CD14-positive monocyte (primary cell): Measurements from ENCODE around the gene IL3RA. TPM values are rescaled to one million over a fixed set of nuclear protein-coding genes. Genes with fewer than 3 reads are reported as not detected.
"Not testable (repeated sequence)": the region's sequence is repeated elsewhere in the genome, so short reads cannot be mapped to it uniquely, and the experiment has no call there.

Source experiments
- DNase-seq, 3 donors: peaks; one replicate each; pipeline ENCODE4 v3.0.0-alpha.2; 2011 to 2022
- H2AFZ ChIP-seq: 2 replicates; pipeline ENCODE4 v1.6.0; 2012; ENCODE audit warnings: mild to moderate bottlenecking, low read depth, low read length, inconsistent platforms; ENCODE audit not compliant: insufficient read depth, poor library complexity, severe bottlenecking
- H3K27ac ChIP-seq, 2 donors: 1 replicate in 1 of 2; 2 replicates in 1 of 2; pipeline ENCODE4 v1.5.1; 2012 to 2013; ENCODE audit warnings: low read length in 2 of 2, control low read depth in 1 of 2, inconsistent platforms in 1 of 2, low read depth in 1 of 2, mild to moderate bottlenecking in 1 of 2
- H3K27me3 ChIP-seq, 2 donors: one replicate each; pipeline versions ENCODE4 v1.6.0 to v1.6.1; 2011 to 2013; ENCODE audit warnings: low read length in 2 of 2; ENCODE audit not compliant: control insufficient read depth in 2 of 2, insufficient read depth in 2 of 2
- H3K36me3 ChIP-seq, 2 donors: replicated peaks in 1 of 2; 1 replicate in 1 of 2; 2 replicates in 1 of 2; pipeline versions ENCODE4 v1.5.1 to v1.6.1; 2012 to 2013; ENCODE audit warnings: low read length in 2 of 2, control low read depth in 1 of 2, inconsistent platforms in 1 of 2, mild to moderate bottlenecking in 1 of 2; ENCODE audit not compliant: insufficient read depth in 2 of 2, control insufficient read depth in 1 of 2
- H3K4me1 ChIP-seq, 2 donors: 1 replicate in 1 of 2; 2 replicates in 1 of 2; pipeline versions ENCODE4 v1.5.1 to v1.6.1; 2012 to 2013; ENCODE audit warnings: low read length in 2 of 2, control low read depth in 1 of 2, inconsistent platforms in 1 of 2, mild to moderate bottlenecking in 1 of 2, moderate library complexity in 1 of 2; ENCODE audit not compliant: insufficient read depth in 2 of 2, control insufficient read depth in 1 of 2
- H3K4me2 ChIP-seq: replicated peaks from 2 replicates; pipeline ENCODE3; 2012; ENCODE audit warnings: low read length, moderate library complexity, mild to moderate bottlenecking; ENCODE audit not compliant: poor library complexity, severe bottlenecking; ENCODE audit errors: extremely low read depth
- H3K4me3 ChIP-seq, 3 experiments: fragments of 200-600 bp in 1 of 3; sonication (generic) in 1 of 3; replicated peaks in 1 of 3; 1 replicate in 2 of 3; 2 replicates in 1 of 3; pipeline ENCODE4 v1.5.1; 2011 to 2013; ENCODE audit warnings: low read length in 3 of 3, mild to moderate bottlenecking in 3 of 3, control low read depth in 2 of 3, low read depth in 2 of 3, inconsistent platforms in 1 of 3, moderate library complexity in 1 of 3
- H3K79me2 ChIP-seq: 2 replicates; pipeline ENCODE4 v1.6.0; 2012; ENCODE audit warnings: mild to moderate bottlenecking, control low read depth, inconsistent platforms, low read length, moderate library complexity; ENCODE audit not compliant: insufficient read depth
- H3K9ac ChIP-seq: 2 replicates; pipeline ENCODE4 v1.6.0; 2017; ENCODE audit warnings: low read length, mild to moderate bottlenecking; ENCODE audit not compliant: insufficient read depth, poor library complexity, severe bottlenecking
- H3K9me3 ChIP-seq, 2 donors: replicated peaks in 1 of 2; 1 replicate in 1 of 2; 2 replicates in 1 of 2; pipeline versions ENCODE4 v1.5.1 to v1.6.1; 2012 to 2013; ENCODE audit warnings: low read length in 2 of 2, control low read depth in 1 of 2; ENCODE audit not compliant: control insufficient read depth in 1 of 2, insufficient read depth in 1 of 2
- H4K20me1 ChIP-seq: 2 replicates; pipeline ENCODE4 v1.6.0; 2012; ENCODE audit warnings: mild to moderate bottlenecking, low read length, control low read depth, moderate library complexity; ENCODE audit not compliant: insufficient read depth
- H3K27ac Mint-ChIP-seq, 7 donors: one replicate each; pipeline ENCODE4 v1.8.0; 2020; ENCODE audit warnings: mild to moderate bottlenecking in 7 of 7, mixed read lengths in 7 of 7, moderate library complexity in 6 of 7, inconsistent platforms in 2 of 7
- H3K27me3 Mint-ChIP-seq, 3 donors: one replicate each; pipeline ENCODE4 v1.8.0; 2021 to 2022; ENCODE audit warnings: low read depth in 3 of 3, mild to moderate bottlenecking in 3 of 3, mixed read lengths in 3 of 3, moderate library complexity in 3 of 3, inconsistent platforms in 1 of 3
- H3K36me3 Mint-ChIP-seq, 2 donors: one replicate each; pipeline ENCODE4 v1.8.0; 2020; ENCODE audit warnings: mixed read lengths in 2 of 2, inconsistent platforms in 1 of 2, mild to moderate bottlenecking in 1 of 2
- H3K4me1 Mint-ChIP-seq: one replicate; pipeline ENCODE4 v1.8.0; 2020; ENCODE audit warnings: mild to moderate bottlenecking, mixed read lengths
- H3K4me3 Mint-ChIP-seq, 2 donors: one replicate each; pipeline ENCODE4 v1.8.0; 2020; ENCODE audit warnings: mild to moderate bottlenecking in 2 of 2, mixed read lengths in 2 of 2, moderate library complexity in 1 of 2
- H3K9me3 Mint-ChIP-seq, 7 donors: one replicate each; pipeline ENCODE4 v1.8.0; 2020 to 2022; ENCODE audit warnings: mixed read lengths in 7 of 7, mild to moderate bottlenecking in 6 of 7, moderate library complexity in 6 of 7, inconsistent platforms in 2 of 7
- WGBS: methylation state at CpG from one replicate; pipeline ENCODE4 v1.1.5; 2013; ENCODE audit warnings: missing lambda C conversion rate; ENCODE audit not compliant: insufficient coverage; 5-methylcytosine and 5-hydroxymethylcytosine counted together
- intact Hi-C, 2 donors: fragments of 100-400 bp; cut with micrococcal nuclease; formaldehyde crosslinking; loops; one replicate each; pipeline versions ENCODE4 v1.15.0 to v1.15.1; 2023
- polyA plus RNA-seq, 3 donors: library from polyadenylated mRNA; depleted of rRNA in 1 of 3; unstranded in 2 of 3; stranded (reverse) in 1 of 3; fragments of 300-500 nt in 2 of 3; fragments of >200 nt in 1 of 3; fragmentation: Illumina TruSeq in 2 of 3; gene quantifications; 1 replicate in 2 of 3; 2 replicates in 1 of 3; pipeline ENCODE4 v1.2.3, GENCODE V29; 2012 to 2021
- TF ChIP-seq, protein P1 (sequence below): fragments of 200-600 bp; IDR thresholded peaks from one replicate; pipeline ENCODE4 v1.8.0; 2022; ENCODE audit warnings: antibody characterized with exemption, mild to moderate bottlenecking

Gene IL3RA
- polyA plus RNA-seq, 3 donors = 2.9 to 12.0 (median 4.4) TPM

DNA sequence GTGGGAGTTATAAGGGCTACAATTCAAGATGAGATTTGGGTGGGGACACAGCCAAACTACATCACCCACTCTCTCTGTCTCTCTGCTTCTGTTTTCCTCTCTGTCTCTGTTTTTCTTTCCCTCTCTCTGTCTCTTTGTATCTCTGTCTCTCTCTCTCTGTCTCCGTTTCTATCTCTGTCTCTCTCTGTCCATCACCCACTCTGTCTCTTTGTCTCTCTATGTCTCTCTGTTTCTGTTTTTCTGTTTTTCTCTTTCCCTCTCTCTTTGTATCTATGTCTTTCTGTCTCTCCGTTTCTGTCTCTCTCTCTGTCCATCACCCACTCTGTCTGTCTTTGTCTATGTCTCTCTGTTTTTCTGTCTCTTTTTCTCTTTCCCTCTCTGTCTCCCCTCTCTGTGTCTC, 25.3 kb downstream of the IL3RA start:
- Mint-ChIP-seq H3K4me1 (no peaks in the 10 kb centered on the region), H3K9me3 (peaks cover 3 to 16% (median 13%) of the 10 kb centered on the region in 7 donors), H3K27ac (peak overlapping the region in 2 of 7 donors; percentile 11 to 45), H3K4me3 (no peak overlapping the region), H3K36me3 (peaks cover 36 to 56% of the 10 kb centered on the region in 2 donors), H3K27me3 (peaks cover 3 to 7% (median 5%) of the 10 kb centered on the region in 3 donors)
- Histone ChIP-seq H3K27me3 (no peaks in the 10 kb centered on the region), H3K9me3 (peaks cover 8 to 9% of the 10 kb centered on the region in 2 donors), H3K4me1 (no peaks in the 10 kb centered on the region), H4K20me1 (no peaks in the 10 kb centered on the region), H3K27ac (no peak overlapping the region), H3K4me3 (no peak overlapping the region), H3K36me3 (peaks cover 10 to 19% of the 10 kb centered on the region in 2 donors), H3K4me2 (no peak overlapping the region), H2AFZ (no peak overlapping the region), H3K9ac (no peak overlapping the region), H3K79me2 (no peaks in the 10 kb centered on the region)
- intact Hi-C loops = no loop called here
- 95% methylated on average over 2 of the region's 2 CpGs for WGBS
- TF ChIP-seq, protein P1, sequence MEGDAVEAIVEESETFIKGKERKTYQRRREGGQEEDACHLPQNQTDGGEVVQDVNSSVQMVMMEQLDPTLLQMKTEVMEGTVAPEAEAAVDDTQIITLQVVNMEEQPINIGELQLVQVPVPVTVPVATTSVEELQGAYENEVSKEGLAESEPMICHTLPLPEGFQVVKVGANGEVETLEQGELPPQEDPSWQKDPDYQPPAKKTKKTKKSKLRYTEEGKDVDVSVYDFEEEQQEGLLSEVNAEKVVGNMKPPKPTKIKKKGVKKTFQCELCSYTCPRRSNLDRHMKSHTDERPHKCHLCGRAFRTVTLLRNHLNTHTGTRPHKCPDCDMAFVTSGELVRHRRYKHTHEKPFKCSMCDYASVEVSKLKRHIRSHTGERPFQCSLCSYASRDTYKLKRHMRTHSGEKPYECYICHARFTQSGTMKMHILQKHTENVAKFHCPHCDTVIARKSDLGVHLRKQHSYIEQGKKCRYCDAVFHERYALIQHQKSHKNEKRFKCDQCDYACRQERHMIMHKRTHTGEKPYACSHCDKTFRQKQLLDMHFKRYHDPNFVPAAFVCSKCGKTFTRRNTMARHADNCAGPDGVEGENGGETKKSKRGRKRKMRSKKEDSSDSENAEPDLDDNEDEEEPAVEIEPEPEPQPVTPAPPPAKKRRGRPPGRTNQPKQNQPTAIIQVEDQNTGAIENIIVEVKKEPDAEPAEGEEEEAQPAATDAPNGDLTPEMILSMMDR = peak; percentile 18
- DNase-seq = no peak

DNA sequence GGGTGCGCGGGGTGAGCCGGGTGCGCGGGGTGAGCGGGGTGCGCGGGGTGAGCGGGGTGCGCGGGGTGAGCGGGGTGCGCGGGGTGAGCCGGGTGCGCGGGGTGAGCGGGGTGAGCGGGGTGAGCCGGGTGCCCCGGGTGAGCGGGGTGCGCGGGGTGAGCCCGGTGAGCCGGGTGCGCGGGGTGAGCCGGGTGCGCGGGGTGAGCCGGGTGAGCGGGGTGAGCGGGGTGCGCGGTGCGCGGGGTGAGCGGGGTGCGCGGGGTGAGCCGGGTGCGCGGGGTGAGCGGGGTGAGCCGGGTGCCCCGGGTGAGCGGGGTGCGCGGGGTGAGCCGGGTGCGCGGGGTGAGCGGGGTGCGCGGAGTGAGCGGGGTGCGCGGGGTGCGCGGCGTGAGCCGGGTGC, 29.8 kb downstream of the IL3RA start:
- no CpG with 5 or more reads among the region's 63 CpGs for WGBS
- intact Hi-C loops, H3K27ac ChIP-seq, H3K4me3 Mint-ChIP-seq, H3K9ac ChIP-seq, H3K9me3 Mint-ChIP-seq, H3K27me3 Mint-ChIP-seq, H3K4me2 ChIP-seq, H3K9me3 ChIP-seq, H3K4me1 ChIP-seq, H3K27ac Mint-ChIP-seq, H3K4me1 Mint-ChIP-seq, DNase-seq, H4K20me1 ChIP-seq, H2AFZ ChIP-seq, H3K4me3 ChIP-seq, H3K79me2 ChIP-seq, H3K27me3 ChIP-seq, H3K36me3 ChIP-seq: not testable (repeated sequence)
- H3K36me3 Mint-ChIP-seq = peaks cover 22 to 41% of the 10 kb centered on the region in 2 donors
